ENCODE measurements around the gene ZNF80.
"Not testable (repeated sequence)": the region's sequence is repeated elsewhere in the genome, so short reads cannot be mapped to it uniquely, and the experiment has no call there.

The ZNF80 gene

GRCh38 chr3:114237478-114237877, at the start of gene ZNF80:
ZNF80 (minus strand) TSS chr3:114237578; CDS start chr3:114237074, 504 bp downstream.
- not testable (repeated sequence) for DNase-seq

- no peak for DNase-seq
Measured at GRCh38 chr3:114286266-114286665, 48.9 kb upstream of the ZNF80 start.

- no peak for DNase-seq
Measured at GRCh38 chr3:114285648-114286230, 48.4 kb upstream of the ZNF80 start.

GRCh38 chr3:114284644-114285043, 47.3 kb upstream of the ZNF80 start:
- no peak for DNase-seq

- not testable (repeated sequence) for DNase-seq
Measured at GRCh38 chr3:114276856-114277255, 39.5 kb upstream of the ZNF80 start.

- no peak for DNase-seq
Measured at GRCh38 chr3:114274929-114275328, 37.6 kb upstream of the ZNF80 start.

GRCh38 chr3:114272271-114272670, 34.9 kb upstream of the ZNF80 start:
- DNase-seq, result no peak

- DNase-seq, result no peak
Measured at GRCh38 chr3:114270019-114270418, 32.6 kb upstream of the ZNF80 start.

GRCh38 chr3:114260152-114260551, 22.8 kb upstream of the ZNF80 start:
- DNase-seq, result no peak

GRCh38 chr3:114259566-114259965, 22.2 kb upstream of the ZNF80 start:
- no peak for DNase-seq

- no peak for DNase-seq
Measured at GRCh38 chr3:114253505-114253904, 16.1 kb upstream of the ZNF80 start.

- no peak for DNase-seq
Measured at GRCh38 chr3:114252954-114253353, 15.6 kb upstream of the ZNF80 start.

GRCh38 chr3:114242947-114243346, 5.6 kb upstream of the ZNF80 start:
- DNase-seq, result no peak

GRCh38 chr3:114241262-114241661, 3.9 kb upstream of the ZNF80 start:
- DNase-seq, result no peak

GRCh38 chr3:114238146-114238785, 888 bp upstream of the ZNF80 start:
- DNase-seq, result not testable (repeated sequence)

GRCh38 chr3:114235431-114235830, 1.9 kb downstream of the ZNF80 start:
- DNase-seq, result no peak

GRCh38 chr3:114234745-114235144, 2.6 kb downstream of the ZNF80 start:
- no peak for DNase-seq

- DNase-seq, result no peak
Measured at GRCh38 chr3:114231616-114232015, 5.8 kb downstream of the ZNF80 start.

- DNase-seq, result no peak
Measured at GRCh38 chr3:114227076-114227475, 10.3 kb downstream of the ZNF80 start.

GRCh38 chr3:114226313-114226712, 11.1 kb downstream of the ZNF80 start:
- DNase-seq, result no peak

GRCh38 chr3:114223143-114223542, 14.2 kb downstream of the ZNF80 start:
- DNase-seq, result no peak

- no peak for DNase-seq
Measured at GRCh38 chr3:114221881-114222264, 15.5 kb downstream of the ZNF80 start.

GRCh38 chr3:114221165-114221880, 16.1 kb downstream of the ZNF80 start:
- no peak for DNase-seq

- no peak for DNase-seq
Measured at GRCh38 chr3:114219741-114220140, 17.6 kb downstream of the ZNF80 start.
